AG10803 (cell line): Measurements from ENCODE around the gene MEF2D.

ENCODE experiments used
- DNase-seq: peaks from one replicate; pipeline ENCODE4 v3.0.0; 2010; ENCODE audit warnings: low read depth
- H3K4me3 ChIP-seq: 2 replicates; pipeline ENCODE4 v1.5.1; 2011; ENCODE audit warnings: mild to moderate bottlenecking, low read length, control low read depth
- CTCF ChIP-seq: conservative IDR thresholded peaks from 2 replicates; pipeline ENCODE4 v1.5.1; 2011; ENCODE audit warnings: mild to moderate bottlenecking, low read length, control low read depth, inconsistent platforms

The MEF2D gene

DNA sequence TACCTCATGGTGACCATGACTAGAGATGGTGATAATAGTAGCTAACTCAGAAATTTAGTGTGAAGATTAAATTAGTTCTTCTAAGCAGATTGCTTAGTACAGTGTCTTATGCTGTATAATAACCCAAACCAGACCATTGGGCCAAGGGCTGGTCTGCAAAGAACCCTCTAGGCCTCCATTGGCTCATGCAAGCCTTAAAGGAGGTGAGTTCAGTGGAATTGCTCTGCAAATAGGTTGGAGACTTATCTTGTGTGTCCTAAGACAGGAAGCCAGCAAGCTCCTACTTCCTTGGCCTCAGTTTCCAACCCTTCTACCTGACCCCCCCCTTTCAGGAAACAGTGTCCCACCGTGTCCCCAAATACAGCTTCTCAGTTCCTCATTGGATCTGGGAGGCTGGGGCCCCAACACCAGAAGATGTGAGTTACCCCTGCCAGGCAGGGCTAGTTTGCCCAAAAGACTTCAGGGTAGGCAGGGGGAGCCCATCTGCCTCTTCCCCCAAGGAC is 1.9 kb upstream of the MEF2D start:
- no peak overlapping the region; the same call in 1 of the 2 replicates for H3K4me3 ChIP-seq
- no peak for DNase-seq
- TF ChIP-seq CTCF = no peak

GRCh38 chr1:156500793-156501506 is 375 bp upstream of the MEF2D start:
- TF ChIP-seq CTCF = peak; percentile 50
- peak; percentile 99 for DNase-seq
- H3K4me3 ChIP-seq = peak overlapping the region; percentile 97

- H3K4me3 ChIP-seq = peak overlapping the region; percentile 97
- TF ChIP-seq CTCF = no peak
- no peak for DNase-seq
These were observed 583 bp downstream of the MEF2D start for GRCh38 chr1:156499842-156500542.

- H3K4me3 ChIP-seq = peak overlapping the region; percentile 97
- DNase-seq = no peak
- TF ChIP-seq CTCF = no peak
These were observed 1.3 kb downstream of the MEF2D start for GRCh38 chr1:156499194-156499841.

DNA sequence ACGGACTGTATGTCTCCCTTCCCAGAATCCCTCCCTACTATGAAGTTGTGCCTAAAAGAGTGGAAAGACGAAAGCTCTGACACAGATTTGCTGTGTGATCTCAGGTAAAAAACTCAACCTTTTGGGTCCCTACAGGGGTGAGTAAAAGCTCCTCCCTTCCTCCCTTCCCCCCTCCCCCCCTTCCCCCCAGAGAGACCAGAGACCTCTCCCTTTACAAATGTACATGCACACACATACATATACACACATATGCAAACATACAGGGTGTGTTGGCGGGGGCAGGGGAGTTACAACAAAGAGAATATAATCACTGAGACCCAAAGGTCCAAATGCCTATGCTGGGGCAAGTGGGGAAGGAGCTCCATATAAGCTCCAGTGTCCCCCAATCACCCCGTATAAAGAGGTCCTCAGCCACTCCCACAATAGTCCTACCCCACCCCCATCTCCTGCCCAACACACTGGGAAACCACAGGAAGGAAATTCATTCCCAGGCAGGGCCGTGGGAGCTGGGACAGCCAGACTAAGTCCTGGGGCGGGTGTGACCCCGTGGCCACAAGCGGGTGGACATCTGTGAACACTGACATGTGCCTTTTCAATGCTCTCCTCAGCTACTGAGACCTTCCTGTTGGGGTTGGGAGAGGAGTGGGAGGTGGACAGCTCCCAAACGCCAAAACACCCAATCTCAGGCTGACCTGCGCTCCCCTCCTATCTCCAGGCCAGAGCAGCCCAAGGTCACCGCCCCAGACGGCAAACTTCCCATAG is 2.0 kb downstream of the MEF2D start:
- H3K4me3 ChIP-seq = peak overlapping the region; percentile 97
- peak; percentile 55 for DNase-seq
- no peak for TF ChIP-seq CTCF

DNA sequence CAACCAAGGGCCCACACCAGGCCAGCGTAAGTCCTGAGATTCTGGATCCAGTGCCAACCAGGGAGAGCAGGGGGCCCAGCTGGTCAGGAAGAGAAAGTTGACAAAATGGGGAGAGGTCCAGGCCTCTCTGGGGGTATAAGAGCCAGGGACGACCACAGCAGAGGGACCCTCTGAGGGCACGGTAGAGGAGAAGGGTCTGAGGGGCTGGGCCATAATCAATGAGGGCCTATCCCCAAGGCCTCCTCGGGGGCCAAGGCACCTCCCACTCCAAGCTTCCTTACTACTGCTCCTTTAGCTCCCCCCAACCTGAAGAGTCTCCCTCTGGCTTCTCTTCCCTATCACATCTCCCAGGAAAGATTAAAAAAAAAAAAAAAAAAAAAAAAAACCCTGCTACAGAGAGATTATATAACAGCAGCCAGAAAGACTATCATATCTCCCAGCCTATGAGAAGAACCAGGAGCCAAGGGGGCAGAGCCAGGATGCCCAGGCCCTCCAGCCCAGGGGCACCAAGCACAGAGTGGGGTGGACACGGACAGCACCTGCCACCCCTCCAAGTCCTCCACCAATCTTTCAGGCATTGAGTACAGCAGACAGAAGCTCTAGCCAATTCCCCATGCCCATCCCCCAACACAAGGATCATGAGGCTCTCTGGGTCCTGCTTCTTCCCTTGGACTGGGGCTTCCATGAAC is 2.7 kb downstream of the MEF2D start:
- no peak for TF ChIP-seq CTCF
- no peak for DNase-seq
- peak overlapping the region; percentile 97 for H3K4me3 ChIP-seq
